Astrocyte of the hippocampus (primary cell): ENCODE results near the gene SH3PXD2A.
A peak's percentile ranks its signal among the peaks of the same experiment; 100 is the strongest.

Experiments
- DNase-seq: peaks from one replicate; pipeline ENCODE4 v3.0.0; 2011; ENCODE audit warnings: low read depth, low spot score

The SH3PXD2A gene

GRCh38 chr10:103584216-103585010 lies 271.0 kb downstream of the SH3PXD2A start:
- peak; percentile 30 for DNase-seq

- DNase-seq: no peak
Measured at GRCh38 chr10:103583871-103584215, 271.5 kb downstream of the SH3PXD2A start.

GRCh38 chr10:103582331-103583123 lies 272.8 kb downstream of the SH3PXD2A start:
- no peak for DNase-seq

GRCh38 chr10:103581499-103581898 lies 273.9 kb downstream of the SH3PXD2A start:
- DNase-seq: no peak

- no peak for DNase-seq
Measured at GRCh38 chr10:103580430-103580829, 274.9 kb downstream of the SH3PXD2A start.

GRCh38 chr10:103580011-103580410 lies 275.4 kb downstream of the SH3PXD2A start:
- no peak for DNase-seq

- DNase-seq: no peak
Measured at GRCh38 chr10:103578782-103579382, 276.5 kb downstream of the SH3PXD2A start.

- no peak for DNase-seq
Measured at GRCh38 chr10:103576862-103577261, 278.5 kb downstream of the SH3PXD2A start.

GRCh38 chr10:103576076-103576471 lies 279.3 kb downstream of the SH3PXD2A start:
- DNase-seq: no peak

- no peak for DNase-seq
Measured at GRCh38 chr10:103575416-103576075, 279.8 kb downstream of the SH3PXD2A start.

- no peak for DNase-seq
Measured at GRCh38 chr10:103574097-103575061, 281.0 kb downstream of the SH3PXD2A start.

GRCh38 chr10:103573205-103573487 lies 282.2 kb downstream of the SH3PXD2A start:
- no peak for DNase-seq

GRCh38 chr10:103572347-103573204 lies 282.8 kb downstream of the SH3PXD2A start:
- no peak for DNase-seq

- DNase-seq: no peak
Measured at GRCh38 chr10:103571656-103571975, 283.8 kb downstream of the SH3PXD2A start.

- no peak for DNase-seq
Measured at GRCh38 chr10:103570844-103571655, 284.3 kb downstream of the SH3PXD2A start.

- DNase-seq: no peak
Measured at GRCh38 chr10:103569896-103570295, 285.5 kb downstream of the SH3PXD2A start.

GRCh38 chr10:103568505-103568904 lies 286.9 kb downstream of the SH3PXD2A start:
- no peak for DNase-seq

GRCh38 chr10:103566536-103566935 lies 288.8 kb downstream of the SH3PXD2A start:
- no peak for DNase-seq

- no peak for DNase-seq
Measured at GRCh38 chr10:103564776-103565520, 290.4 kb downstream of the SH3PXD2A start.
